DLD1 (cell line): ENCODE data around the gene HHIPL1.

Experiments
- in situ Hi-C: cut with HindIII; loops from 2 replicates; pipeline ENCODE4 v1.10.0; 2017; ENCODE audit warnings: low sequenced_read_pairs

Gene HHIPL1

DNA sequence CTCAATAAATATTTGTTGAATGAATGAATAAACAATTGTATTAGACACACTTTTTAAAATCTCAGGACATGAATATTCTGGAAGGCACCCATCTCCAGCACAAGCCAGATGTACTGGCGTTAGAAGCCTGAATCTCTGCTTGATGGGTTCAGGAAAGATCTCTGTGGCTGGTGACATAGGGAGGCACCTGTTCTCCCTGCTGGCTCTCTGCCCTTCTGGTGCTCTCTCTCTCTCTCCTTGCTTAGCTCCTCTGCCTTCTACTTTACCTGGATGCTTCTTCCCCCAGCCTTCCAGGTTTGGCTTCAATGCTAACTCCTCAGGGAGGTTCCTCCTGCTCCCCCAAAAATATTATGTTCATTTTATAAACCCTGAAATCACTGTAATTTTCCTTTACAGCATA is 40.7 kb downstream of the HHIPL1 start:
- in situ Hi-C loops = loop anchor here (10.0 to 25.0 kb wide), 2 partner anchors 121 to 198 kb away; partner anchors contain the start of genes CCNK and SETD3

DNA sequence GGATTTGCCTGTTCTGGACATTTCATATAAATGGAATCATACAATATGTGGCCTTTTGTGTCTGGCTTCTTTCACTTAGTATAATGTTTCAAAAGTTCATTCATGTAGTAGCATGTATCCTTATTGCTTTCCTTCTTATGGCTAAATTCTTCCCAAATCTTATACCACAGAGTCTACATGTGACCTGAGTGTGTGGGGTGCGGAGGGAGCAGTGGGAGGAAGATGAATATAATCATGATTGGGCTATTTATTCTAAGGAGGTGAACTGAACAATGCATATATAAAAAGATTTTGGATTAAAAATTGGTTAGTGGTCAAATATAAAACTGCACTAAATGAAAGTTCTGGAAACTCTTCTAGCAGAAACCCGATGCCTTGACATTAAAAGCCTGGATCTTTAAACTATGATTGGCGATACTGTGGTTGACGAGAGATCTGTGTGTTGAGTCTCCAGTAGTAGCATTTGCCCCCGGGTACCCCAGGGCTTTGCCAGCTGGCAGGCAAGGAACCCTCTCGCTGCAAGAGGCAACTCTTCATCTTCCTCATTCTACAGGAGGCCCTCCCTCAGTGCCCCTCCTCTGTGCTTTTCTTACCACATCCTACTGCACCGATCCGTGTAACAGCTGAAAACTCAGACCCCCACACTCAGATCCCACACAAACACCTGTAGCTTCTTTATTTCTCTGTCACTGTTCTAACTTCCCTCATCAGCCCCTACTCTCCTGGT is 41.8 kb downstream of the HHIPL1 start:
- in situ Hi-C loops = loop anchor here (10.0 to 25.0 kb wide), 2 partner anchors 122 to 199 kb away; partner anchors contain the start of genes CCNK and SETD3

- in situ Hi-C loops = loop anchor here (10.0 to 25.0 kb wide), 2 partner anchors 123 to 200 kb away; partner anchors contain the start of genes CCNK and SETD3
Measured at GRCh38 chr14:99687284-99688209, 42.6 kb downstream of the HHIPL1 start.

DNA sequence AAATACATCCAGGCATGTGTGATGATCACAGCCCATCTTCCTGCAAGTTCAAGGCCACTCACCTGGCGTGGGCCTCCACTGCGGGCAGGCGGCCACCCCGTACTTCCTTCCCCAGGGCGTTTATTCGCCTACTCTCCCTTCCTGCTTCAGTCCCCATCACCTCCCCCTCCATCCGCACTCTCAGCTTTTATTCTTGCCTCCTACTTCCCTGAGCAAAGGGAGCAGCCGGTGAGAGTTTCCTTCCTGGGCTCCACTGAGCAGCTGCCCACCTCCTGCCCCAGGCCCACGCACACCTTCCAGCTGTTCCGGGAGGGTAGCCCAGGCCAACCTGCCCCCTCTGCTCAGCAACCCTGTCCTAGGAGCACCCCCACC is 43.3 kb downstream of the HHIPL1 start:
- in situ Hi-C loops = loop anchor here (10.0 to 25.0 kb wide), 2 partner anchors 123 to 201 kb away; partner anchors contain the start of genes CCNK and SETD3

DNA sequence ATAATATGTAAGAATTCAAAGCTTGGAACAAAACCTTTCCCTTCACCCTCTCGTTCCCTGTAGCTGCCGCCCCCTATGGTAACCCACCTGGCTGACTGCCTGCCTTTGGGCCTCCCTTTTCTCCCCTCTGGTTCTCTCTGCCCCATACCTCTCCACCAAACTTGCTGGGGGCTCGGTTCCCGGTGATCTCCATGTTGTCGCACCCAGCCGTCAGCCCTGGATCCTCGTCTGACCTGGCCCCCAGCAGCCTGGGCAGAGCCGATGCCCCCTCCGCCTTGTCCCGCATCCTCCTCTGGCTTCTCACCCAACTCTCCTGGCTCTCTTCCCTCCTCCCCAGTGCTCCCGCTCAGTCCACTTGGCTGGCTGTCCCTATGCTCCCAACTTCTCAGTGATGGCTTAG is 43.7 kb downstream of the HHIPL1 start:
- in situ Hi-C loops = loop anchor here (10.0 to 25.0 kb wide), 2 partner anchors 124 to 201 kb away; partner anchors contain the start of genes CCNK and SETD3

DNA sequence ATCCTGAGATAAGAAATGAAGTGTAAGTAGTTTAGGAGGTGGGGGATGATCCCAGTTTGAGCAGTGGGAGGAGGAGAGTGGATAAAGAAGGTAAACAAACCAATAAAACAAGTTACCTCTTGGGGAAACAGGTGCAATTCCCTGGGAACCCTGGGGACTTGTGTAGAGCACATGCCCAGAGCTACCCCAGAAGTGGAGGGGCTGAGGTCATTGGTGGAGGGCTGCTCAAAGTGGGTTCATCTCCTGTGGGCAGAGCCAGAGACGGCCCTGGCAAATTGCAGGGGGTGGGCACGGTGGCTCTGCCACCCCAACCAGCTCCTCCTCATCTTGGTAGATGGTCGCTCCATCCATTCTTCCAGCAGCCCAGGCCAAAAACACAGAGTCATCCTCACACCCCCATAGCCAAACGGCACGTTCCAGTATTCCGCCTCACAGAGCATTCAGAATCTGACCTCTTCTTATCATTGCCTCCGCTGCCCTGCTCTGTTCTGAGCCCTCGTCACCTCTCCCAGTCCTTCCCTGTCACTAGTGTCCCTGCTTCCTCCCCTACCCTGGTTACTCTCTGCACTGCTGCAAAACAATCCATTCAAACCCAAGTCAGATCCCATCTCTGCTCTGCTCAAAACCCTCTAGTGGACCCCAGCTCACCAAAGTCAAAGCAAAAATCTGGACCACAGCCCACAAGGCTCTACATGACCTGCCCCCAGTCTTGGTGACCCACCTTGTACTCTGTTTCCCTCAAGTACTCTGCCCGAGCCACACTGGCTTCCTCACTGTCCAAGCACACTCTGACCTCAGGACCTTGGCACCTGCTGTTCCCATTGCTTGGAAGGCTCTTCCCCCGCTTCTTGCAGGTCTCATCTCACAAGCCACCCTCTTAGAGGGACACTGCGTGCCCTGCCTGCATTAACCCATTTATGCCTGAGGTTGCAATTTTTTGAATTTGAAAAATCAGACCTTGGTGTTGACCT is 44.6 kb downstream of the HHIPL1 start:
- in situ Hi-C loops = loop anchor here (10.0 to 25.0 kb wide), 2 partner anchors 125 to 202 kb away; partner anchors contain the start of genes CCNK and SETD3

GRCh38 chr14:99690636-99691035 is 45.7 kb downstream of the HHIPL1 start:
- in situ Hi-C loops = loop anchor here (25.0 kb wide), 1 partner anchor 203 kb away; the partner anchor contains the start of genes CCNK and SETD3

GRCh38 chr14:99691111-99691885 is 46.4 kb downstream of the HHIPL1 start:
- in situ Hi-C loops = loop anchor here (25.0 kb wide), 1 partner anchor 204 kb away; the partner anchor contains the start of genes CCNK and SETD3

DNA sequence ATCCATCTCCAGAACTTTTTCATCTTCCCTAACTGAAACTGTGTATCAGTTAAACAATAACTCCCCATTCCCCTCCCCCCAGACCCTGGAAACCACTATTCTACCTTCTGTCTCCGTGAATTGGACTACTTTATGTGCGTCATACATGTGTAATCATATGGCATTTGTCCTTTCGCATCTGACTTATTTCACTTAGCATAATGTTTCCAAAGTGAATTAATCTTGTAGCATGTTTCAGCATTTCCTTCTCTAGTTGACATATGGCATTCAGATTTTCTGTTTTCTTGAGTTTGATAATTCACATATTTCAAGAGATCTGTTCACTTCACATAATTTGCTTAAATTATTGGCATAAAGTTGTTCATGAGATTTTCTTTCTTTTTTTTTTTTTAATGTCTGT is 49.0 kb downstream of the HHIPL1 start:
- in situ Hi-C loops = loop anchor here (25.0 kb wide), 1 partner anchor 207 kb away; the partner anchor contains the start of genes CCNK and SETD3

- in situ Hi-C loops = loop anchor here (25.0 kb wide), 1 partner anchor 210 kb away; the partner anchor contains the start of genes CCNK and SETD3
Measured at GRCh38 chr14:99696929-99697328, 52.0 kb downstream of the HHIPL1 start.

DNA sequence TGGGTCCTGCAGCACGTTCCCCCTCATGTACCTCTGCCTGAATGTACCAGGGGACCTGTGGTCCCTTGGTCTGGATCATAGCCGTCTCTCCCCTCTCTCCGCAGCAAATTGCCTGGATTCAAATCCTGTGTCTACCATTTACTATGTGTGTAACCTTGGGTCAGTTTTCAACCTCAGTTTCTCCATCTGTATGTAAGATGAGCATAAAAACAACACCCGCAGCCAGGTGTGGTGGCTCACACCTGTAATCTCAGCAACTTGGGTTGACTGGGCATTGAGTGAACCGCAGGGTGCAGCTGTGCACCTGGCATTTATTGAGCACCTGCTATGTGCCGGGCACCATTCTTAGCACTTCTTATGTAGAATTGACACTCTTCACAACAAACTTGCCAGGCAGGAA is 53.3 kb downstream of the HHIPL1 start:
- in situ Hi-C loops = loop anchor here (25.0 kb wide), 1 partner anchor 211 kb away; the partner anchor contains the start of genes CCNK and SETD3

GRCh38 chr14:99698642-99699041 is 53.7 kb downstream of the HHIPL1 start:
- in situ Hi-C loops = loop anchor here (25.0 kb wide), 1 partner anchor 211 kb away; the partner anchor contains the start of genes CCNK and SETD3

GRCh38 chr14:99699085-99699760 is 54.3 kb downstream of the HHIPL1 start:
- in situ Hi-C loops = loop anchor here (25.0 kb wide), 1 partner anchor 212 kb away; the partner anchor contains the start of genes CCNK and SETD3

- in situ Hi-C loops = loop anchor here (25.0 kb wide), 1 partner anchor 213 kb away; the partner anchor contains the start of genes CCNK and SETD3
Measured at GRCh38 chr14:99699861-99700260, 54.9 kb downstream of the HHIPL1 start.

- in situ Hi-C loops = no loop called here
Measured at GRCh38 chr14:99700379-99700778, 55.5 kb downstream of the HHIPL1 start.

GRCh38 chr14:99701260-99701659 is 56.3 kb downstream of the HHIPL1 start:
- in situ Hi-C loops = no loop called here

- in situ Hi-C loops = no loop called here
Measured at GRCh38 chr14:99702115-99702514, 57.2 kb downstream of the HHIPL1 start.

DNA sequence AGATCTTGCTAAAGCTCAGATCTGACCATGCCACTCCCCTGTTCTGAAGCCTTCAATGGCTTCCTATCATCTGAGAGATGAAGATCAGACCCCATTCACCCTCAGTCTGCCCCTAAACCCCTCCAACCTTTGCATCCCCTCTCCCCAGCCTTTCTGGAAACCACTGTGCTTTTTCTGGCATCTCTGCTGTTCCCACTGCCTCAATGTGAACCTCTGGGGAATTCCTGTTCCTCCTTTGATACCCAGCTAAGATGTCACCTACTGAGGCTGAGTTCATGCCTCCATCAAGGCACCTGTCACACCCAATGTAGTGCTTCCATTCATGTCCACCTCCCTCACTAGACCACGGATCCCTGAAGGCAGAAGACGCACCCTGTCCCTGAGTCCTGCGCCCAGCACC is 58.5 kb downstream of the HHIPL1 start:
- in situ Hi-C loops = no loop called here
